Tibial nerve (tissue), 4 donors: Measurements from ENCODE around the gene FGD5. TPM values are rescaled to one million over a fixed set of nuclear protein-coding genes. Genes with fewer than 3 reads are reported as not detected.

Source experiments
- DNase-seq, 2 donors: peaks; one replicate each; pipeline ENCODE4 v3.0.0-alpha.2; 2019; ENCODE audit warnings: low spot score in 2 of 2
- H3K27ac ChIP-seq, 4 donors: fragments of 200-600 bp; sonication (generic) in 3 of 4; one replicate each; pipeline ENCODE4 v1.5.1; 2017 to 2019; ENCODE audit warnings: mild to moderate bottlenecking in 1 of 4
- H3K27me3 ChIP-seq, 2 donors: fragments of 200-600 bp; sonication (generic) in 1 of 2; one replicate each; pipeline versions ENCODE4 v1.5.1 to v1.6.0; 2017 to 2019
- H3K36me3 ChIP-seq, 3 donors: fragments of 200-600 bp; sonication (generic); one replicate each; pipeline ENCODE4 v1.5.1; 2018 to 2019
- H3K4me1 ChIP-seq, 4 donors: fragments of 200-600 bp; sonication (generic) in 3 of 4; one replicate each; pipeline ENCODE4 v1.5.1; 2017 to 2019
- H3K4me3 ChIP-seq, 4 donors: fragments of 200-600 bp; sonication (generic) in 3 of 4; one replicate each; pipeline ENCODE4 v1.5.1; 2017 to 2019; ENCODE audit warnings: mild to moderate bottlenecking in 1 of 4, moderate library complexity in 1 of 4
- H3K9me3 ChIP-seq, 4 donors: fragments of 200-600 bp; sonication (generic) in 3 of 4; one replicate each; pipeline ENCODE4 v1.5.1; 2017 to 2019
- EP300 ChIP-seq, 2 donors: sonication (generic); formaldehyde crosslinking; IDR thresholded peaks; one replicate each; pipeline ENCODE4 v1.6.1; 2017; ENCODE audit warnings: antibody characterized with exemption in 2 of 2, mild to moderate bottlenecking in 1 of 2
- POLR2A ChIP-seq, 2 donors: fragments of 450-650 bp; IDR thresholded peaks; one replicate each; pipeline ENCODE4 v1.6.1; 2017; ENCODE audit warnings: antibody characterized with exemption in 2 of 2, mild to moderate bottlenecking in 2 of 2, moderate library complexity in 2 of 2
- WGBS, 2 donors: methylation state at CpG; one replicate each; pipeline ENCODE4 v1.1.5; 2018; 5-methylcytosine and 5-hydroxymethylcytosine counted together
- total RNA-seq, 4 donors: library from RNA; depleted of rRNA; stranded (reverse); fragments of >200 nt; gene quantifications; one replicate each; pipeline ENCODE4 v1.1.0, GENCODE V29; 2016
- TF ChIP-seq, protein P1 (sequence below), 5 experiments: fragments of 200-600 bp in 3 of 5; fragments of 450-650 bp in 2 of 5; sonication (generic) in 3 of 5; IDR thresholded peaks; one replicate each; pipeline ENCODE4 v1.5.1; 2016 to 2019; ENCODE audit warnings: antibody characterized with exemption in 5 of 5, mild to moderate bottlenecking in 3 of 5, moderate library complexity in 2 of 5

The FGD5 gene
- total RNA-seq, 4 donors from 2014 or later = 33.3 to 41.8 (median 38.7) TPM

DNA sequence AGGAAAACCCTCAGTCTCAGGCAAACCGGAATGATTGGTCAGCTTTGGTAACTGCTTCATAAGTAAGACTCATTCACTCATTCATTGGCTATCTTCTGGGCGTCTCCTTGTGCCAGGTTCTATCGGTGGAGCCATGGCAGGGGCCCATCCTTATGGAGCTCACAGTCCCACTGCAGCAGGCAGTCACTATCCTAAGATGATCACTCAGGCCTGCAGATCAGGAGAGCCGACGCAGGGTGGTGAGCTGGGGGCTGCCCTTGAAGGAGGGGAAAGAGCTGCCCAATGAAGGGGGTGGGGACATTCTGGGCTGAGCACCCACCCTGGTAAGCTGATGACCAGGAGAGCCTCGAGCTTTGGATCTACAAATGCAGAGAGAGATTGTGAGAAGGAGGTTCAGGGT is 20.5 kb upstream of the FGD5 start:
- H3K27ac ChIP-seq = no peak overlapping the region
- no peaks in the 10 kb centered on the region for H3K36me3 ChIP-seq
- TF ChIP-seq EP300 (IDR thresholded peaks at IDR 0.05) = no peak
- TF ChIP-seq, protein P1, sequence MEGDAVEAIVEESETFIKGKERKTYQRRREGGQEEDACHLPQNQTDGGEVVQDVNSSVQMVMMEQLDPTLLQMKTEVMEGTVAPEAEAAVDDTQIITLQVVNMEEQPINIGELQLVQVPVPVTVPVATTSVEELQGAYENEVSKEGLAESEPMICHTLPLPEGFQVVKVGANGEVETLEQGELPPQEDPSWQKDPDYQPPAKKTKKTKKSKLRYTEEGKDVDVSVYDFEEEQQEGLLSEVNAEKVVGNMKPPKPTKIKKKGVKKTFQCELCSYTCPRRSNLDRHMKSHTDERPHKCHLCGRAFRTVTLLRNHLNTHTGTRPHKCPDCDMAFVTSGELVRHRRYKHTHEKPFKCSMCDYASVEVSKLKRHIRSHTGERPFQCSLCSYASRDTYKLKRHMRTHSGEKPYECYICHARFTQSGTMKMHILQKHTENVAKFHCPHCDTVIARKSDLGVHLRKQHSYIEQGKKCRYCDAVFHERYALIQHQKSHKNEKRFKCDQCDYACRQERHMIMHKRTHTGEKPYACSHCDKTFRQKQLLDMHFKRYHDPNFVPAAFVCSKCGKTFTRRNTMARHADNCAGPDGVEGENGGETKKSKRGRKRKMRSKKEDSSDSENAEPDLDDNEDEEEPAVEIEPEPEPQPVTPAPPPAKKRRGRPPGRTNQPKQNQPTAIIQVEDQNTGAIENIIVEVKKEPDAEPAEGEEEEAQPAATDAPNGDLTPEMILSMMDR (IDR thresholded peaks at IDR 0.05) = no peak
- no peak for TF ChIP-seq POLR2A (IDR thresholded peaks at IDR 0.05)
- peaks cover 0 to 13% (median 2%) of the 10 kb centered on the region in 4 donors for H3K4me1 ChIP-seq
- no peaks in the 10 kb centered on the region for H3K9me3 ChIP-seq
- WGBS, 2 donors = 84 to 87% methylated on average over 6 of the region's 6 CpGs
- no peaks in the 10 kb centered on the region for H3K27me3 ChIP-seq
- no peak for DNase-seq
- no peak overlapping the region for H3K4me3 ChIP-seq

DNA sequence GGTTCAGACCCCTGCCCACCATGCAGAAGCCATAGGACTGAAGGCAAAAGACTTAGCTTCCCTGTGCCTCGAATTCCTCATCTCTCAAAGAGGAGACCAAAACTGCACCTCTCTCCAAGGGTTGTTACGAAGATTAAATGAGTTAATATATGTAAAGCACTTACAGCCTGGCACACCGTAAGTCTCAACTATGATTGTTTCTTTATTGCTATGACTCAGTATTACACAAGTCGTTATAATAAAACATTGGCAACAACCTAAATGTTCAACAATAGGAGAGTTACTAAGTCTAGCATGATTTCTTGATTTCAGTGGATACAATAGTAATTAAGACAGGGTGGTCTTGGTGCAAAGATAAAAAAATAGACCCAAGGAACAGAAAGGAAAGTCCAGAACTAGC is 19.6 kb upstream of the FGD5 start:
- no peaks in the 10 kb centered on the region for H3K27me3 ChIP-seq
- TF ChIP-seq POLR2A (IDR thresholded peaks at IDR 0.05) (no peak), EP300 (IDR thresholded peaks at IDR 0.05) (no peak)
- TF ChIP-seq, protein P1 (IDR thresholded peaks at IDR 0.05) = no peak
- H3K36me3 ChIP-seq = no peaks in the 10 kb centered on the region
- peaks cover 0 to 11% (median 0%) of the 10 kb centered on the region in 4 donors for H3K4me1 ChIP-seq
- WGBS, 2 donors = 77 to 84% methylated on average over 4 of the region's 4 CpGs
- H3K4me3 ChIP-seq = no peak overlapping the region
- H3K9me3 ChIP-seq = no peaks in the 10 kb centered on the region
- no peak overlapping the region for H3K27ac ChIP-seq
- DNase-seq = no peak

DNA sequence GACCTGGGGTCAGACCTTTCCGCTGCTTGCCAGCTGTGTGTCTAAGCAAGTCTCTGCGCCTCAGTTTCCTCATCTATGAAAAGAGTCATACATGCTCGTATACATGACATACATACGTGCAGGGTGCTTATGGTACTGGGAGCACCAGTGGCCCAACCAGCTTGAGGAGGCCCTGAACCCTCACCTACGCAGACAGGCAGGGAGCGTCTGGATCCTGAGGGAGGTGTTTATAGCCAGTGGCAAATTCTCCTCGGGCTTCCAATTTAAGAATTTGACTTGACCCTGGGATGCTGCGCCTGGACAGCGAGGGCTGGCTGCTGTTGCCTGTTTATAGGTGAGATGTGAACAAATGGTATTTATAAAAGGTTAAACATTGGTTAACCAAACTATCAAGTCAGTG is 17.7 kb upstream of the FGD5 start:
- WGBS, 2 donors = 86% methylated on average over 9 of the region's 9 CpGs
- no peak for DNase-seq
- no peak overlapping the region for H3K4me3 ChIP-seq

DNA sequence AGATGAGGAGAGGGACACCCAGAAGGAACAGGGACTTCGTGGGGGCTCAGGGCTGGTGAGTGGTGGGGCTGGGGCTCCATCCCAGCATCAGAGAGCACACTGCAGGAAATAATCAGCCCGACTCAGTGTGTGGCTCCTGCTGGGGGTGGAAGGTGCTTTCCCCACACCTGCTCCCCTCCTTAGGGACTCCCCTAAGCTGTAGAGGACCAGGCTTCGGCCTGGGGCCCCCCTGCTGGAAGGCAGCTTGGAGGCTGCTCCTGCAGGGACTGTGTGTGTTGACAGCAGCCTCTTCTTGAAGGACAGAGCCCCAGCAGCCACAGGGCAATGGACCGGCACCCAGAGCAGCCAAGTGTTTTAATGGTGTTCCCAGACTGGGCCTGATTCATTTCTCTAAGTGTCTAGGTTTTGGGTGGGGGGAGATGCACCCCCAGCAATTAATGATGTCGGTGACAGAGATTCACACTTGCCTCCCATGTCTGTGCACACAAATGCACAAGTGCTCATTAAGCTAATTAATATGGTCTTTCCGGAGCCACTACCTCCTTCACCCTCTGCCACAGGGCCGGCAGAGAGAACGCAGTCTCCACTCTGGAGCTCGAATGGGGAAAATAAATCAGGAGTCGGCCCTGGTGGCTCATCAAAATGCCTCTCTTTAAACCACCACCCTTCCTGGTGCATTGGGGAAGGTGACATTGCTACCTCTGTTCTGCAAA is 16.9 kb upstream of the FGD5 start:
- 64% methylated on average over 9 to 10 of the region's 10 CpGs for WGBS, 2 donors
- H3K27me3 ChIP-seq = no peaks in the 10 kb centered on the region
- TF ChIP-seq EP300 (IDR thresholded peaks at IDR 0.05) (no peak), POLR2A (IDR thresholded peaks at IDR 0.05) (no peak)
- TF ChIP-seq, protein P1 (IDR thresholded peaks at IDR 0.05) = no peak
- no peak overlapping the region for H3K4me3 ChIP-seq
- DNase-seq = no peak
- peaks cover 0 to 15% (median 0%) of the 10 kb centered on the region in 4 donors for H3K4me1 ChIP-seq
- peak overlapping the region in 1 of 4 donors; percentile 34 for H3K27ac ChIP-seq
- H3K36me3 ChIP-seq = no peaks in the 10 kb centered on the region
- no peaks in the 10 kb centered on the region for H3K9me3 ChIP-seq

More for the DNA sequence above, 17.7 kb upstream of the FGD5 start:
- no peaks in the 10 kb centered on the region for H3K27me3 ChIP-seq
- no peak overlapping the region for H3K27ac ChIP-seq
- H3K36me3 ChIP-seq = no peaks in the 10 kb centered on the region
- peaks cover 0 to 15% (median 0%) of the 10 kb centered on the region in 4 donors for H3K4me1 ChIP-seq
- TF ChIP-seq, protein P1 (IDR thresholded peaks at IDR 0.05) = no peak
- no peak for TF ChIP-seq EP300 (IDR thresholded peaks at IDR 0.05)
- no peak for TF ChIP-seq POLR2A (IDR thresholded peaks at IDR 0.05)
- no peaks in the 10 kb centered on the region for H3K9me3 ChIP-seq

DNA sequence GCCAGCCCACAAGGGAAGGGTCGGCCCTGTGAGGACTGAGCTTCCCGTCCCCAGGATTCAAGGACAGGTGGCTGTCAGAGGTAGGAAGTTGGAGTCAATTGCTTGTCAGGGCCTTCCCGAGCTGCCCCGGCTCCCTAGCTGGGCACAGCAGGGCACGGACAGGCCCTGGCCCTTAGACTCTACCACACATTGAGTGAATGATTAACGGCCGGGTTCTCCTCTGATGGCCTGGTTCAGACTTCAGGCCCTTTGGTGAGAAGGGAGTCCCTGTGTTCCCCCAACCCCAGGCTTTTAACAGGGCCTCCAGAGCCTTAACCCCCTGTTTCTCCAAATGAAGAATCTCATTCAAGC is 16.4 kb upstream of the FGD5 start:
- H3K36me3 ChIP-seq = no peaks in the 10 kb centered on the region
- DNase-seq = no peak
- no peak overlapping the region for H3K4me3 ChIP-seq
- H3K27ac ChIP-seq = peak overlapping the region in 1 of 4 donors; percentile 34
- peaks cover 0 to 15% (median 0%) of the 10 kb centered on the region in 4 donors for H3K4me1 ChIP-seq
- TF ChIP-seq POLR2A (IDR thresholded peaks at IDR 0.05) (no peak), EP300 (IDR thresholded peaks at IDR 0.05) (no peak)
- TF ChIP-seq, protein P1 (IDR thresholded peaks at IDR 0.05) = no peak
- no peaks in the 10 kb centered on the region for H3K27me3 ChIP-seq
- no peaks in the 10 kb centered on the region for H3K9me3 ChIP-seq
- 50 to 59% methylated on average over 6 to 7 of the region's 7 CpGs for WGBS, 2 donors
